GM18858 (cell line): ENCODE data around the gene SLIT3.
"Not testable (repeated sequence)": the region's sequence is repeated elsewhere in the genome, so short reads cannot be mapped to it uniquely, and the experiment has no call there.

Experiments used
- ATAC-seq: cut with Tn5 transposase; IDR thresholded peaks from one replicate; pipeline ENCODE4 v1.9.1; 2021; ENCODE audit not compliant: unreplicated experiment

The SLIT3 gene

DNA sequence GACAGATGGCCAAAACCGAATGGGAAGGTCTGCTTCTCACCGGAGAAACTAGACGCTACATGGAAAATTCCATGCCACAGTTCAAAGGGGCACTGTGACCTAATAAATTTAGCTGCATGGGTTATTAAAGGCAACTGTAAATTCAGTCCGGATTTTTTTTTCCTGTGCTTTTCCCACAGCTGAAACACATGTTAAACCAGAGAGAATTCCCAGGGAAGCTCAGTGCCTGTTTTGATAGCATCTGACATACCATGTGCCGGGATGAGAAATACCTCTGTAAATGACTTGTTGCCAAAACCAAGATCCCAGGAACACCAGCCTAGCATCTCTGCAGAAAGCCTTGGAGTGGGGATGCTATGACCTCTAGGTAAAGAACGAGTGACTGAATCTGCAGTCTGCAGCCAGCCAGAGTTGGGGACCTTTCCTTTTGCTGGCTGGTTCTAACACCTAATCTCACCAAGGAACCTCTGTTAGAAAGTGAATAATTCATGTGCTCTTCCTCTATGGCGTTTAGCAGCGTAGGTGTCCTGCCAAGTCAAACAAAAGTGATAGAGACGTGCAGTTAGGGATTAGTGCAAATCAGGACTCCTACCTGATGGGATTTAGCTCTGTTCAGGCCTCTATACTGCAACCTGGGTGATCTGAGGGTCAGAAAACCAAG lies 77.9 kb downstream of the SLIT3 start:
- no peak for ATAC-seq

DNA sequence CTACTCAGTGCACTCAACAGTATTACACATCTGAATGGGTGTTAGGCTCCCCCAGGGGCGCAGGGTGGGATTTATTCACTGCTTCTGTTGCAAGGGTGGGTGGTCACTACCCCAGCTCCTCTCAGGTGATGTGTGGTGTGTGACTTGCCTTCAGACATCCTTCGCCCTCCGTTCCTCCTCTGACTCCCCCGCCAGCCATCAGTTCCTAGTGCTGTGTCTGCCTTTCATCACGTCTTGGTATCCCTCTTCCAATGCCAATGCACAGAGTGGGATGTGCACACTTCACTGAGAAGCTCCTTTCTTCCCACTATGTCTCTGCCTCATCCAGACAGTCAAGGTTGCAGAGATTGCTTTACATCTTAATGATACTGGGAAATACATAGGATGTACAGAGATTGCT lies 79.4 kb downstream of the SLIT3 start:
- ATAC-seq: no peak

DNA sequence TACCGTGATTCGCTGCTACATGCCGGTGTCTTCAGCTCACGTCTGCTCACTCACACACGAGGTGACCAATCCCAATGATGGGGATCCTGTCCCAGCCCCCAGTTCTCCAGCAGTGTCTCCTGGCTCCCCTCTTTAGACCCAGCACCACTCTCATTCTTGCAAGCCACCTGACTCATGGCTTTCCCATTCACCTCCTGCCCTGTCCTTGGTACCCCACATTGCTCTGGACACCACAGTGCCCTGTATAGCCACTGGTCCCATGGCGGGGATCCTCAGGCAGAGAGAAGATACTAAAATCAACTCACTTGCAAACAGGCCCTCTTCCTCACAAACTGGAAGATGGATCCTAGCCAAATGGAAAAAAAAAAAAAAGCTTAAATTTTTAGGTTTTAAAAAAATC lies 81.0 kb downstream of the SLIT3 start:
- ATAC-seq: no peak

DNA sequence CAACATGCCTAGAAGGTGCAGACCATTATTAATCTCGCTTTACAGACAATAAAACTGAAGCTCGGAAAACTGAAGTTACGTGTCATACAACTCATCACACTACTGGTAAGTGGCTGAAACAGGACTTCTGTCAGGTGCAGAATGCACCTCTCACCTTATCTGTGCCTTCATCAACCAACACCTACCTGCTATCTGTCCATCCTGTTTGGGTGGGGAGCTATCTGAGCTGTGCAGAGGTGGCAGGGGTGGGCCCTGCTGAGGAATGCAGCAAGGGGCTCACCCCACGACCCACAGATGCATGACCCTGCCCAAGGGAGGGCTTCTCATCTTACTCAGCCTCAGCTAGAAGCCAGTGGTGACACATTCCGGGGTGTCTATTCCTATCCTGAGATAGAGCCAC lies 81.6 kb downstream of the SLIT3 start:
- no peak for ATAC-seq

GRCh38 chr5:169218861-169219260 lies 82.1 kb downstream of the SLIT3 start:
- ATAC-seq: no peak

- ATAC-seq: no peak
Observed at GRCh38 chr5:169218176-169218575, 82.8 kb downstream of the SLIT3 start.

GRCh38 chr5:169216866-169217265 lies 84.1 kb downstream of the SLIT3 start:
- ATAC-seq: no peak

GRCh38 chr5:169213479-169213878 lies 87.5 kb downstream of the SLIT3 start:
- no peak for ATAC-seq

GRCh38 chr5:169211761-169212160 lies 89.2 kb downstream of the SLIT3 start:
- not testable (repeated sequence) for ATAC-seq

- no peak for ATAC-seq
Observed at GRCh38 chr5:169204788-169205400, 96.0 kb downstream of the SLIT3 start.

GRCh38 chr5:169202969-169203368 lies 98.0 kb downstream of the SLIT3 start:
- no peak for ATAC-seq

GRCh38 chr5:169201597-169201996 lies 99.3 kb downstream of the SLIT3 start:
- no peak for ATAC-seq

DNA sequence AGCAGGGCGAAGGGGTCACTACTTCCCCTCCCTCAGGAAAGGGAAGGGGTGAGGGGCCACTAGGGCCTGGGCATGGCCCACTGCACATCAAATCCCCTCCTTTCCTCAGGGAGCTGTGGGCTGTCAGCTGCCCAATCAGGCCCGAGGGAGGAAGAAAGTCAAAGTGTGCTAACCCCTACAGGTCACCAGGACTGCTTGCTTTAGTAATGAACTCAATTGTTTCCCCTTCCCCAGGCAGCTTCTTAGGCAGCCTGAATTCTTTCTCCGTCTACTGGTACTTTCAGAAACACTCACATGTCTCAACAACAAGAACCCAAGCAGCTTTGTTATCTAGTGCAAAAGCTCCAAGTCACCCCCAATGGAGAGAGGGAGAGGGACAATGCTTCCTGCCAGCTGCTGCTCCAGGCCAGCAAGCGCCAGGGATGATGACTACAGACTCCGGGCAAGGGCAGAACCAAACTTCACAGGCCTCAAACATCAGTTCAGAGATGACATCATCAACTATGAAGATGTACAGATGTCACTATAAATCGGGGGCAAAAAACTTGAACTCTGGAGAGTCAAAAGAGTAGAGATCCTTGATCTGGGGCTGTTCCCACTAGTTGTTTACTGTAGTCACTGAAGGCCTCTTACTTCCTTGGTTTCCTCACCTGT lies 100.7 kb downstream of the SLIT3 start:
- ATAC-seq: no peak

DNA sequence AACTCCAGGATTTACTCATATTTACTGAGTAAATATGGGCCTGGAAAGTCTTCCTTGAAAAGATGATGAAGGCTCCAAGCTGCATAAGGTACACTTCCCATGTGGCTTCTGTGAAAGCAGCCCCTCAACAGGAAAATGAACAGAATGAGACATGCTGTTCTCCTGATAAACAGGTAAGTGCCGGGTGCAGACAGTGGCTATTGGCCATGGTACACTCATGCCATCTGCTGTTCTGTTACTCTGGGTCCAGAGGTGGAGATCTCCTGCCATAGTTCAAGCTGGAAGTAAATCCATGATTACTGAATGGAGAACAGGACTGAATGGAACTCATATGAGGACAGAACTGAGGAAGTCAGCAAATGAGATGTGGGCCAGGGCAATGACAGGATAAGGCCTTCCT lies 103.6 kb downstream of the SLIT3 start:
- ATAC-seq: no peak

GRCh38 chr5:169196059-169196458 lies 104.9 kb downstream of the SLIT3 start:
- ATAC-seq: no peak

DNA sequence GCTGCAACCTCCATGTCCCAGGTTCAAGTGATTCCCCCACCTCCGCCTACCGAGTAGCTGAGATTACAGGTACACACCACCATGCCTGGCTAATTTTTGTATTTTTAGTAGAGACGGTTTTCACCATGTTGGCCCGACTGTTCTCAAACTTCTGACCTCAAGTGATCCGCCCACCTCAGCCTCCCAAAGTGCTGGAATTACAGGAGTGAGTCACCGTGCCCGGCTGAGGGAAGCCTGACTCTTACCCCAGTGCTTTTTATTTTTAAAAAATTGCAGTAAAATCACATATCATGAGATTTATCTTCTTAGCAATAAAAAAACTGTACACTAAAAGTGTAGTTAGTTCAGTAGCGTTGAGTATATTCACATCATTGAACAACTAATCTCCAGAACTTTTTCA lies 105.3 kb downstream of the SLIT3 start:
- ATAC-seq: no peak

DNA sequence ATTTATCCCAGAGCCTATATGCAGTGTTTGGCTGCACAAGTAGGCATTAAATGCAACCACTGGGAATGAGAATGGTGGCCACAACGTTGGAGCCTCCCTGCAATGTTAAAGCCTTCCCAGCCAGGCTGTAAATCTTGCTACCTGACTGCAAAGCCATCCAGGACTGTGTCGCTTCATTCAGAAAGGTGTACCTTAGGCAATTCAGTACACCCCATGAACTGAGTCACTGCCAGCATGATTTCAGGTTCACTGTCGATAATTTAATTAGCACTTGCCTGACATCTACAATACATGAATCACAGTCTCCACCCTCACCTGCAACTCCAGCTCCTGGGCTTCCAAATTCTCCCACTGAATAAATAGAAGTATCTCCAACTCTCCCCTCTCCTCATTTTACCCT lies 108.4 kb downstream of the SLIT3 start:
- ATAC-seq: no peak

DNA sequence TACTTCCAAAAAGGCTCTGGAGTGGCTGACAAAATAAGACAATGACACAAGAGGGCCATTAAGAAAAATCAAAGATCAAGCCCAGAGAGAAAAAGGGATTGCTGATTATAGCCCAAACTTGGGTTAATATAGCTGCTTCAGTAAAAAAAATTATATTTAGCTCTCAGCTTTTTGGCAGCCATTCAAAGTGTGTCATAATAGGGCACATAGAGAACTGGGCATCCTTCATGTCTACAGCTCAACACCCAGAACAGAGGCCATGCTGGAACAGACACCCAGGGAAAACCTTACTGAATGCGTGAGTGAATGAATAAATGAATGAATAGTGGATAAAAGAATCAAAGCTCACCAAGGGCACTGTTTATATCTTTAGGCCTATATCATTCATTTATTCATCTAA lies 110.1 kb downstream of the SLIT3 start:
- ATAC-seq: no peak

GRCh38 chr5:169185626-169186025 lies 115.3 kb downstream of the SLIT3 start:
- no peak for ATAC-seq

- ATAC-seq: no peak
Observed at GRCh38 chr5:169183576-169183975, 117.4 kb downstream of the SLIT3 start.

GRCh38 chr5:169182797-169183196 lies 118.1 kb downstream of the SLIT3 start:
- ATAC-seq: no peak

GRCh38 chr5:169181814-169182213 lies 119.1 kb downstream of the SLIT3 start:
- ATAC-seq: no peak

DNA sequence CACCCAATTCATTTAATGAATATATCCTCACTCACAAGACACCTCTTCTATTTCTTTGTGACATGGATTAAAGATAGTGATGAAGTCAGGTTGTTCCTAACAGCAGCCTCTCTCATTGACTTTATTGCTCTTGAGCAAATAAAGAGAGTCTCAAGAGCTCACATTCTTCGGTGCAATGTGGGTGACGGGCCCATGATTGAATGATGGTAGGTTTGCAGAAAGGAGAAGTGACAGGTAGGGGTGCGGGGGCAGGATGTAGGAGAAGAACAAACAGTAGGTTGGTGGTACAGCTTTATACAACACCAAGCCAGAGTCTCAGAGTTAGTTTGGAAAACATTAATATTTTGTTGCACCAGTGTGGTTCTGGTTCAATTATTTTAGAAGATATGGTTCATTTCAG lies 122.2 kb downstream of the SLIT3 start:
- ATAC-seq: no peak
